Measurements from ENCODE around the gene ADSL. TPM values are rescaled to one million over a fixed set of nuclear protein-coding genes. Genes with fewer than 3 reads are reported as not detected.

The ADSL gene
- total RNA-seq, 4 donors from 2014 or later, result 81.0 to 101 (median 87.2) TPM

DNA sequence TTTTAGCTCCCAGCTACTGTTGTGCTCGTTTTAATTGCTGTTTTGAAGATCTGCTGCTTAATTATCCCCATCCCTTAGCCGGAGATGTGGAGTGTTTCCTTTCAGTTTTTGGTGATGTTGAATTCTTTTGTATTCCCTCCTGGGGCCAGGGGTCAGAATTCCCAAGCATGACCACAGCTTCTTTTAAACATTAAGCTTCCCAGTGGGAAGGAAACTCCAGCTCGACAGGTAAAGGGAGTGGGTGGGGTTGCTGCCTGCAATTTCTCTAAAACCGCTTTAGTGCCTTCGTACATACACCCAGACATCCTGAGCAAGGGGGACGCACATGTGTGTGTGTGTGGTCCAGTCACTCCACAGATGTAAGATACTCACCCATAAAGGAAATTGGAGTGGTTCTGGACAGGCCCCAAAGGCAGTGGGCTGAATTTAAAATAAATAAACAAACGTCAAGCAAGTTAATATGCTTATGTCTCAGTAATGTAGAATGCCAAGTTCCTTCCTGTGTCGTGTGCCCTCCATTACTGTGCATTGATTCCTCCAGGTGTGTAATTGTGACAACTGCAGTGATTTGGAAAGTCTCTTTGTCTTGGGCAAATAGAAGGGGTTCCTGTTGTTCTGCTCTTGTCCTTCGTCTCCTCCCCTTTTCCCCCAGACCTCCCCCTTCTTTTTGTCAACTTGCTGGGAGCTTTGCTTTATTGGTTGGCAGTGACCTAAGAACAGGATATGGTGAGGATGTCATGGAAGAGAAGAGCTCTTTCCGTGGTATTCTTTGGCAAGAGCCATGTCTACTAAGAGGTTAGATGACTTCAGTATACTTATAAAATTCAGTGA is 19.2 kb upstream of the ADSL start:
- peak overlapping the region in 3 of 4 donors; percentile 15 to 41 (median 26) for H3K27ac ChIP-seq
- ATAC-seq, result no peak
- H3K4me3 ChIP-seq, result no peak overlapping the region
- H3K36me3 ChIP-seq, result peaks cover 0 to 45% of the 10 kb centered on the region in 2 donors
- H3K27me3 ChIP-seq, result no peaks in the 10 kb centered on the region
- H3K9me3 ChIP-seq, result no peaks in the 10 kb centered on the region
- 36 to 48% methylated on average over 6 to 10 of the region's 10 CpGs for WGBS, 2 donors (ENCODE audit: low coverage in 1 of 2)
- TF ChIP-seq, protein P1, sequence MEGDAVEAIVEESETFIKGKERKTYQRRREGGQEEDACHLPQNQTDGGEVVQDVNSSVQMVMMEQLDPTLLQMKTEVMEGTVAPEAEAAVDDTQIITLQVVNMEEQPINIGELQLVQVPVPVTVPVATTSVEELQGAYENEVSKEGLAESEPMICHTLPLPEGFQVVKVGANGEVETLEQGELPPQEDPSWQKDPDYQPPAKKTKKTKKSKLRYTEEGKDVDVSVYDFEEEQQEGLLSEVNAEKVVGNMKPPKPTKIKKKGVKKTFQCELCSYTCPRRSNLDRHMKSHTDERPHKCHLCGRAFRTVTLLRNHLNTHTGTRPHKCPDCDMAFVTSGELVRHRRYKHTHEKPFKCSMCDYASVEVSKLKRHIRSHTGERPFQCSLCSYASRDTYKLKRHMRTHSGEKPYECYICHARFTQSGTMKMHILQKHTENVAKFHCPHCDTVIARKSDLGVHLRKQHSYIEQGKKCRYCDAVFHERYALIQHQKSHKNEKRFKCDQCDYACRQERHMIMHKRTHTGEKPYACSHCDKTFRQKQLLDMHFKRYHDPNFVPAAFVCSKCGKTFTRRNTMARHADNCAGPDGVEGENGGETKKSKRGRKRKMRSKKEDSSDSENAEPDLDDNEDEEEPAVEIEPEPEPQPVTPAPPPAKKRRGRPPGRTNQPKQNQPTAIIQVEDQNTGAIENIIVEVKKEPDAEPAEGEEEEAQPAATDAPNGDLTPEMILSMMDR (IDR thresholded peaks at IDR 0.05), result no peak
- no peak for TF ChIP-seq EP300 (IDR thresholded peaks at IDR 0.05)
- TF ChIP-seq POLR2A (IDR thresholded peaks at IDR 0.05), result no peak
- TF ChIP-seq POLR2AphosphoS5 (IDR thresholded peaks at IDR 0.05), result no peak
- peaks cover 0 to 26% (median 4%) of the 10 kb centered on the region in 3 donors for H3K4me1 ChIP-seq

DNA sequence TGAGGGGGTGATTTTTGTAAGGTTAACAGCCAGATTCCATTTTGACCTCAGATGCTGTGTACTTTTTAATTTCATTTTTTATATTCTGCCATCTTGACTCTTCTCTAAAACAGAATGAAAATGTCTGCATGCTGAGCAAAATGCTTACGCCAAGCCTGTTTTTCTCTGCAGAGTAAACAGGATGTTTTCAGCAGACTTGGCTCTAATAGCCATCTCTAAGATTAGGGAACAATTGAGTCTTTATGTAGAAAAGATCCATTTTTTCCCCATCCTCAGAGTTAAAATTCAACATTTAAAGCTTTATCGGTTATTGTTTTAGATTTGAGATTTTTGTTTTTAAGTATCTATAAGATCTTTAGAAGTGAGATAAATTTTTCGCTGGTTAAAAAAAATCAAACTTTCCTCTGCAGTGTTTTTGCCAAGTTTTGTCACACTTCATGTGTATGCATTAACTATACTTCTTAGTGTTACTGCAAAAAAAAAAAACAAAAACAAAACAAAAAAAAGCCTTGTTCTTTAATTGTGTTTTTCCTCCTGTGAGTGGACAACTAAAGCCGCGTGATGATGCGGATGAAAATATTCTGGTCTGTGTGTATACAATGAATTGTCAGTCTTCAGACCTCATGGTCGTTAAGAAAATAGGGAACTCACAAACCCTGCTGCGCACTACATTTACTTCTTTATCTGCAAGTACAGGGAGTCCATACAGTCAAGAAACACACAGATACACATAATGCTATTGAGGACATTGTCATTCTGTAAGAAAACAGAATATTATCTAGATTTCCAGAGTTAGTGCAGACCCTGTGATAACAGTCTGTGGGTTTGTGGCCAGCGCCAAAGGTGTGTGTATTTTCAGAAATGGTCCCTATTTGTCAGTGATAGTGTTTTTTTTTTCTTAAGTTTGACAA is 17.5 kb upstream of the ADSL start:
- Histone ChIP-seq H3K4me1 (peaks cover 0 to 21% (median 3%) of the 10 kb centered on the region in 3 donors), H3K9me3 (no peaks in the 10 kb centered on the region), H3K27me3 (no peaks in the 10 kb centered on the region), H3K36me3 (peaks cover 0 to 39% of the 10 kb centered on the region in 2 donors), H3K27ac (peak overlapping the region in 1 of 4 donors; percentile 15), H3K4me3 (no peak overlapping the region)
- no peak for TF ChIP-seq EP300 (IDR thresholded peaks at IDR 0.05)
- TF ChIP-seq POLR2AphosphoS5 (IDR thresholded peaks at IDR 0.05), result no peak
- TF ChIP-seq, protein P1 (IDR thresholded peaks at IDR 0.05), result no peak
- TF ChIP-seq POLR2A (IDR thresholded peaks at IDR 0.05), result no peak
- ATAC-seq, result no peak
- WGBS, 2 donors (ENCODE audit: low coverage in 1 of 2), result 68 to 78% methylated on average over 8 to 9 of the region's 9 CpGs

DNA sequence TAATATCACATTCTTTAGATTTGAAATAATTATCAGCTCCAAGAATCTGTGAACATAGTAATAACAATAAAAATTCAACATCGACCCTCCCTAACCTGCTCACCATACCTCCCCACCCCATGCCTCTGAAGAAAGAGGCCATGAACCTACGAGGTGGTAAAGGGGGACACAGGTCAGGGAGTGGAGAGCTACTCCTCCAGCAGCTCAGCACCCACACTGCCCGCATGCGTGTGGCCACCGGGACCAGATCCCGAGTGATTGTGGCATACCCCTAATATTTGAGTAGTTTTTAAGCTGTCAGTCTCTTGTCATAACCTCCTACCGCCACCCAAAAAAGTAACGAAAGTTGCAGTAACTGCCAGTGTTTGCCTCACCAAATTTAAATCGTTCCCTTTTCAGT is 16.8 kb upstream of the ADSL start:
- WGBS, 2 donors (ENCODE audit: low coverage in 1 of 2), result 84 to 97% methylated on average over 5 to 8 of the region's 9 CpGs
- no peak overlapping the region for H3K4me3 ChIP-seq
- no peaks in the 10 kb centered on the region for H3K9me3 ChIP-seq
- peaks cover 0 to 32% of the 10 kb centered on the region in 2 donors for H3K36me3 ChIP-seq
- no peaks in the 10 kb centered on the region for H3K27me3 ChIP-seq
- H3K27ac ChIP-seq, result no peak overlapping the region
- peaks cover 0 to 15% (median 0%) of the 10 kb centered on the region in 3 donors for H3K4me1 ChIP-seq
- no peak for ATAC-seq
- TF ChIP-seq POLR2A (IDR thresholded peaks at IDR 0.05) (no peak), EP300 (IDR thresholded peaks at IDR 0.05) (no peak), POLR2AphosphoS5 (IDR thresholded peaks at IDR 0.05) (no peak)
- TF ChIP-seq, protein P1 (IDR thresholded peaks at IDR 0.05), result no peak

DNA sequence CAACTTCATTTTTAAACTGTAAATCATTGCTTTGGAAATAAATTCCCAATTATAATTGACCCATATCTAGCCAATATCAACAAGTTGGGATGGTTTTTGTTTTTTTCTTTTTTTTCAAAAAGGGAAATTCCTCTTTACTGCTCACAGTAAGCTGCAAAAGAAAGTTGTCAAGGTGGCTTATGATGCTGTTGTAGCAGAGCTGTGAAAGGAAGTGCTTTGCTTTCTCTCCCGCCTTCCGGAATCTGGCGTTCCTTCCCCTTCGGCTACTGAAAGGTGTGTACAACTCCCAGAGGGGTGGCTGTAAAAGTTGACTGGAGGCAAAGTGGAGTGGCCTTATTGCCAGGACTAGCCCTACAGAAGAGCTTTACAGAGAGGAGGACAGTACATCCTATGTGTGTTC is 16.2 kb upstream of the ADSL start:
- Histone ChIP-seq H3K27me3 (no peaks in the 10 kb centered on the region), H3K9me3 (no peaks in the 10 kb centered on the region), H3K4me1 (peaks cover 0 to 15% (median 0%) of the 10 kb centered on the region in 3 donors), H3K4me3 (no peak overlapping the region), H3K36me3 (peaks cover 0 to 28% of the 10 kb centered on the region in 2 donors), H3K27ac (no peak overlapping the region)
- WGBS, 2 donors (ENCODE audit: low coverage in 1 of 2), result 45 to 83% methylated on average over 2 to 4 of the region's 4 CpGs
- ATAC-seq, result no peak
- TF ChIP-seq POLR2AphosphoS5 (IDR thresholded peaks at IDR 0.05), result no peak
- TF ChIP-seq EP300 (IDR thresholded peaks at IDR 0.05), result no peak
- no peak for TF ChIP-seq POLR2A (IDR thresholded peaks at IDR 0.05)
- TF ChIP-seq, protein P1 (IDR thresholded peaks at IDR 0.05), result no peak
